Testis (tissue), 2 donors: Measurements from ENCODE around the gene PER2.

Source experiments
- CTCF ChIP-seq, 3 experiments: fragments of 450-650 bp in 2 of 3; fragments of 200-600 bp in 1 of 3; sonication (generic) in 1 of 3; IDR thresholded peaks; one replicate each; pipeline ENCODE4 v1.5.1; 2016 to 2019; ENCODE audit warnings: antibody characterized with exemption in 3 of 3, mild to moderate bottlenecking in 2 of 3, moderate library complexity in 1 of 3
- POLR2A ChIP-seq: fragments of 450-650 bp; IDR thresholded peaks from one replicate; pipeline ENCODE4 v1.6.1; 2017; ENCODE audit warnings: antibody characterized with exemption, mild to moderate bottlenecking, moderate library complexity

GRCh38 chr2:238320648-238321281 is 32.4 kb upstream of the PER2 start:
- TF ChIP-seq CTCF (IDR thresholded peaks at IDR 0.05), result no peak
- no peak for TF ChIP-seq POLR2A
